ENCODE results near the gene PPFIBP1.

GRCh38 chr12:27578689-27579372 lies 54.8 kb downstream of the PPFIBP1 start:
- no peak for TF ChIP-seq POLR2A (IDR thresholded peaks at IDR 0.05)
- TF ChIP-seq CTCF (IDR thresholded peaks at IDR 0.05) = no peak
